GM18873 (cell line): ENCODE measurements around the gene KIF18B.

Experiments
- ATAC-seq: cut with Tn5 transposase; IDR thresholded peaks from one replicate; pipeline ENCODE4 v1.9.1; 2021; ENCODE audit warnings: mild to moderate bottlenecking, moderate library complexity, moderate number of reproducible peaks; ENCODE audit not compliant: unreplicated experiment, low FRiP score

Gene KIF18B

DNA sequence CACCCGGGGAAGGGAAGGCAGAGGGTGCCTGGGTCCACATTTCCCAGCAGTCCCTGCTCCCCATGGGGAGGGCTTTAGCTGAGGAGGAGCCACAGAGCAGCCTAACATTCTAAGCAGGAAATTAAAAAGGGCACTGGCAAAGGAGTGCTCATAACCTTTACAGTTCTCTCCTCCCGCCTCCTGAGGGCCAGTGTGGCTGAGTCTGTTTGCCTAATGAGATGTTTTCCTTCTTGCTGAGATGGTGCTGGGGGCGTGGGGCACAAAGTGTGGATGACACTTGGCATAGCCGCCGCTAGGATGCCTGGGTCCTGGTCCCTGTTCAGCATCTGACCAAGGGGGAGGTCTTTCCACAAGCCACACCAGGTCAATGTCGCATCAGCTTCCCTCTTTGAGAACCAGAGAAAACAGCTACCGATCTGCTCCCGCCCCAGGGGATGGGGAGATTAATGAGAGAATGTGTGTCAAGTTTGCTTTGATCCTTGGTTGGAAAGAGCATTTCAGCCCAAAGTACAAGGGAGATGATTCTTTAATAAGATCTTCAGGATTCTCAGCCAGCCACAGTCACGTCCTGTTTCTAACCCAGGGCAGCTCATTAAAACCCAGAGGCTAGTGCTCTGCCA, 5.8 kb downstream of the KIF18B start:
- no peak for ATAC-seq

DNA sequence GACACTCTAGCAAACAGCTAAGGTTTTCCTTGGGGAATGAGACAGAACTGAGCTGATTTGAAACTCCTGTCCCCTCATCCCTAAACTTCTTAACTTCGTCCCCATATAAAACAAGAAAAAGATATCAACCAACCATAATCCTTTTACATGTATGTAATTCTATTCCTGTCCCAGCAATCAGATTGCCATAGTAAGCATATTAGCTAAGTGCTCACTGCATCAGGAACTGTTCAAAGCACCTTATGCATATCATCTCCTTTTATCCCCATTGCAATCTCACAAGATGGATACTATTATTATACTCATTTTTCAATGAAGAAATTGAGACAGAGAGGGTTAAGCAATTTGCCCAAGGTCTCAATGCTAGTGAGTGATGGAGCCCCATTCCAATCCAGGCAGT, 6.8 kb downstream of the KIF18B start:
- no peak for ATAC-seq

DNA sequence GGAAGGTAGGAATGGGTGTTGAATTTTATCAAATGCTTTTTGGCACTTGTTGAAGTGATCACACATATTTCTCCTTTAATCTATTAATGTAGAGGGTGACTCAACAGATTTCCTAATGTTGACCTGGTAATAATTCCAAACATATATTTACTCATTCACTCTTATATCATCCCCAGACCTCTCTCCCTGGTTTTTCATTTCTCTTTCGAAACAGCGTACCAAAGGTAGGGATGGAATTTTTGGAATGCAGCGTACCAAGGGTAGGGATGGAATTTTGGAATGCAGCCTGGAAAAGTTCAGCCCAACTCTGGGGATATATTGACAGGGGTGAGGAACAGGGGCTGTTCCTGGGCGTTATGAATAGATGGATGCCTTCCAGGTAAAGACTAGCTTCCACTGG, 7.3 kb downstream of the KIF18B start:
- no peak for ATAC-seq

DNA sequence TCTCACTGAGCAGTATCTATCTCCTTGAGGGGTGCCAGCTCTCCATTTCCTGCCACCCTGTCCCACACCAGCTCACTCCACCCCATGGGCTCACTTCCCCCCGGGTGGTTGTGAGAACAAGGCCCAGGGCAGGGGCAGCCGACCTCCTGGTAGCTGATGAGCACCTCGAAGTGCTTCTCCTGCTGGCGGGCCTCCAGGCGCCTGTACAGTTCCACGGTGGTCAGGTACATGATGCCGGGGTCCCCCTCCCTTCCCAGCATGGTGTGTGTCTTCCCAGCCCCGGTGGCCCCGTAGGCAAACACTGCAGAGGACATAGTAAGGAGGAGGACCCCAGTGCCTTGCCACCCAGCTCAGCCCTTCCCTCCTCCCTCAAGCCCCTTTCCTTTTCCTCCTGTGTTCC, 12.5 kb downstream of the KIF18B start:
- no peak for ATAC-seq

- no peak for ATAC-seq
Measured at GRCh38 chr17:44934745-44935105, 12.8 kb downstream of the KIF18B start.

GRCh38 chr17:44933824-44934744, 13.5 kb downstream of the KIF18B start:
- ATAC-seq = no peak

DNA sequence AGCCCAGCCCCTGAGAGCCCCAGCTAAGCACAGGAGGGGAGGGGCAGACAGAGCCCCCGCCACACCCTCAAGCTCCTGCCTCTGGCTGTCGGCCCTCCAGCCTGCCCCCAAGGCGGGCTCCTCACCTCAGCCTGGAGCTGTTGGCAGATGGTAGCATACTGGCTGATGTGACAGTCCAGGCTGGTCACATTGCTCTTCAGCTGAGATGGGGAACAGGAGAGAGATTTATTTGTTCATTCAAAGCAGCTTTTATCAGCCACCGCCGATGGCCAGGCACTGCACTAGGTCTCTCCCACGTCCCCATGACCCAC, 14.8 kb downstream of the KIF18B start:
- no peak for ATAC-seq

DNA sequence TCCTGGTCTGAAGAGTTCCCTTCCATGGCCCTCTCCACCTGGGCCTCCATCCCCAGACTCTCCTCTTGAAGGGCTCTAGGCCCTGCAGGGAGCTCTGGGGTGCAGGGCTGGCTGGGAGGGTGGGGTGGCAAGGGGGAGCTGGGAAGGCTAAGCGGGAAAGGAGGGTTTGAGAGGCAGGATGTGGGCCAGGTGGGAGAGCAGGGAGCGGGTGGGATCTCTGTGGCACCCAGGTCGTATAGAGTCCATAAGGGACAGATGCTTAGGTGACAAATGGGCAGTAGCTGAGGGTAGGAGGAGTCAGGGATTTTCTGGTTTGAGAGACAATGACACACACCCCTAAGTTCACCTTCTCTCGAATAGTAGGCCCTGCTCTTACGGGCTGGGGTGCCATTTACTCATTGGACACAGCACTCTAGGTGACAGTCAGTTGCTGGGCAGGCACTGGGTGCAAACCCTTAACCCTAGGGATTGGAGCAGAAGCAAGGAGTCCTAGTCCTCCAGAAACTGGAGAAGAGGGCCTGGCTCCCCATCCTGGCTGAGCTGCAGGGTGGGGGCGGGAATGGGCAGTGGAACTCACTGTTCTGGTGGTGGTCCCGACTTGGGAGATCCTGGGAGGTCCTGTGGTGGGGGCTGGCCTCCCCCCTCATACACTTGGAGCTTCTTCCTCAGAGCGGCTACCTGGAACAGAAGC, 15.3 kb downstream of the KIF18B start:
- no peak for ATAC-seq

DNA sequence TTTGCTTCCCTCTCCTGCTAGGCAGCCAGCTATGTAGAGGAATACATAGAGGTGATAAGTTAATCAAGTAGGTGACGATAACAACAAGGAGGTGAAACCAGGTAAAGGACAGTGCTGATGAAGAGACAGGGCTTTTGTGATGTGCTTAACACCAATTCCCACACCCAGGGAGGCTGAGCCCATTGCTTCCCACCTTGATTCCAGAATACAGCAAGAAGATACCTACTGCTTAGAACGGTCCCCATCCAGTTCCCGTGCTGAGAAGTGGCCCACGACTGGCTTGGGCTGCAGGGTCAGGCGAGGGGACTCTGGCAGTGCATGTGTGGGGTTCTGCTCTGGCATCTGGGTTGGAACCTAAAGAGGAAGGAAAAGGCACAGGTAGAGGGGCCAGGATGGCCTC, 16.2 kb downstream of the KIF18B start:
- ATAC-seq = no peak

- ATAC-seq = no peak
Measured at GRCh38 chr17:44930667-44931066, 16.9 kb downstream of the KIF18B start.

DNA sequence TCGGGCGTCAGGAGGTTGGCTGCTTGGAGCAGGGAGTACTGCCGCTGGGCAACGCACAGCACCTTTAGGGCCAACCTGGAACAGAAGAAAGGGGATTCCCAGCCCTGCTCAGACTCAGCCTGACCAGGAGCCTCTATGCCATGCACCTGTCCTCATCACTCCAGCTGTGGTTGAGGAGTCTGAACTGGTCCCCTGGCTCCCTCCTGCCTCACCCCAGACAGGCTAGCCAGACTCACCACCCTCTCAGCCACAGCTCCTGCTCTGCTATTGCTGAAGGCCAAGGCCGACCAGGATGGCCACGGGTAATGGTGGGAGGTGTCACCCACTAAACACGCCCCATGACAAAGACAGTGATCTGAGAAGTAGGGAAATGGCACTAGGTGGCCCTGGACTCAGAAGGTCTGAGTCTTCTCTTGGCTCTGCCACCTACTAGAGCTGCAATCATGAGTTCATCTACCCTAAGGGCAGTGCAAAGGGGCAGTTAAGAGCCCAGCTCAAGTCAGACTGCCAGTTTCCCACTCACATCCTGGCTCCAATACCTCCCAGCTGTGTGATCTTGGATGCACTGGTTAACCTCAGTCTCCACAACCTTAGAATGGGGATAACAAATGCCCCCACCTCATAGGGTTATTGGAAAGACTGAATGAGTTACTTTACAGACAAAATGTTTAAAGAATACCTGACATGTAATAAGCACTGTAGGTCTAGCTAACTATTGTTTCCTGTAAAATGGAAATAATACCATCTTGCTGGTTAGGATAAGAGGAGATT, 18.4 kb downstream of the KIF18B start:
- ATAC-seq = no peak

- ATAC-seq = no peak
Measured at GRCh38 chr17:44928136-44928535, 19.4 kb downstream of the KIF18B start.

- no peak for ATAC-seq
Measured at GRCh38 chr17:44927696-44928095, 19.9 kb downstream of the KIF18B start.

DNA sequence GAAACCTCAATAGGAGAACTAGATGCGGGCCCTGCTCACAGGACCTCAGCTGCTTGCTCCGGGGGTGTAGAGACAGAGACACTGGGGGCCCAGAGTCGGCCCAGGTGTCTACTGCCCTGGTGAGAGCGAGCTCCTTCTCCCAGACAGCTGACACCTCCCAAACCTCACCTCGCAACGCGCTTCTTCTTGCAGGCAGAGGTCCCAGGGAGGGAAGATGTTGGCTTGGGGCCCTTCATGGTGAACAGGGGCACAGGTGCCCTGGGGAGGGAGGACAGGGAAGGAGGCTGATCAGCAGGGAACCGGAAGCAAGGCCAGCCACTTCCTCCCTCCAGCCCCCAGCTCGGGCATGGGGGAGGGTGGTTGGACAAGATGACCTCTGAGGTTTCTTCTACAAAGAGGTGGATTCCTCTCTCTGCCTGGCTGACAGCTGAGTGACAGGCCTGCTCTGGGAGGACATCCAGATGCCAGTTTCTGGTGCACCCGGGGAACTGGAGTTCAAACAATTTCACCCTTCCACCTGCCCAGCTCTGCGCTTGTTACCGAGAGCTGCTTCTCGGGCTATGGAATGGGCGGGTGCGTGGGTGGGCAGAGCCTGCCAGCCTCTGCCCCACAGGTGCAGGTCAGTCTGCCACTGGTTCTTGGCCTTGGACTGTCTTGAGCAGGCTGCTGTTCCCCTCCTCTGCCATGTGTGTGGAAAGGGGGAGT, 20.6 kb downstream of the KIF18B start:
- ATAC-seq = no peak

DNA sequence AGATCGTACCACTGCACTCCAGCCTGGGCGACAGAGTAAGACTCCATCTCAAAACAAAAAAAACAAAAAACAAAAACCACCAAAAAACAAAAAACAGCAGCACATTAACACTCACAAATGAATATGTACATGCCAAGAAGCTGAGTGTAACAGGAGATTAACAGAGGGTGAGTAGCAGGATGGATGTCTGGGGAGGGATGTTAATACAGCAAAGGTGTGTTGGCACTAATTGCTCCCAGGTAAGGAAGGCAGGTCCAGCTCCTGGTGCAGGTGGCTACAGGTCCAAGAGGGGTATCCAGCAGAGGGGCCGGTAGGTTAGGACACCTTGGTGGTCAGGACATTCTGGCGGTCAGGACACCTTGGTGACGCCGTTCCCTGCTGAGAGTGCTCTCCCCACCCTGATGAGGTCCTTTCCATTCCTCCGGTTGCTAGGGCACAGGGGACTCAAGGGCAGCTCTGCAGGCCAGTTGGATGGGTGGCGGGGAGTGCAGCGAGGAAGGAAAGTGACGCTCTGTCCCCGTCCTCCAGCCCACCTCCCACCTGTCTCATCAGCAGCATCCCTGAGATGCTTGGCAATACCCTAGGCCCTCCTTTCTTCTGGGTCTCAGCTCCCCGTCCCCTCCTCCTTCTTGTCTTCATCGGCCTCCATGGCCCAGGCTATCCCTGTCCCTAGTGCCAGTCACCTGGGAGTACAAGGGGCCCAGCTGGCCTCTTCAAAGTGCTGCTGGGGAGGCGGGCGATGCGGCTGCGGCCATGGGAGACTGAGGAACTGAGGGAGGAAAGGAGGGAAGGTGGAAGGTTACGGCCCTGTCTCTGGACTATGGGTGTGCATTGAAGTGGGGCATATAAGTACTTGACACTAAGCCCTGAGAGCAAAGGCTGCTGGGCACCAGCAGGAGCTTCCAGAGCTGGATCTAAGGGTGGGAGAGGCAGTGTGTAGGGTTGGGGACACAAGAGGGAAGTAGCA, 21.6 kb downstream of the KIF18B start:
- ATAC-seq = no peak

DNA sequence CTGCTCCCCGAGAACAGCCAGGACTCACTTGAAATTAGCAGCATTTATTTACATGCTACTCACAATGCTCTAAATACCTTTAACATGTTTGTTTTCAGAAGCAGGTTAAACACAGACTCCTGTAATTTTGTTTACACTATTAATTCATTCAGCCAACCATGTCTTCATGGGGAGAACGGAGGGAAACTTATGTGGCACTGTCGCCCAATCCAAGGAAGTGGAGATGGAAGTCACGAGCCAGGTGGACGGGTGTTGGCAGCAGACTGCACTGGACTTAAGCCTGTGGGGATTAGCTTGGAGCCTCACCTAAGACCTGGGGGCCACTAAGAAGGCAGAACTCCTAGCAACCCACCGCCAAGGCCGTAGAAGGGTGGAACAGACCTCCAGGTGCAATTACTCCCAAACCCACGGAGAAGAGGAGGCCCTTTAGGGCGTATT, 23.4 kb downstream of the KIF18B start:
- no peak for ATAC-seq

- ATAC-seq = no peak
Measured at GRCh38 chr17:44922746-44923470, 24.7 kb downstream of the KIF18B start.

DNA sequence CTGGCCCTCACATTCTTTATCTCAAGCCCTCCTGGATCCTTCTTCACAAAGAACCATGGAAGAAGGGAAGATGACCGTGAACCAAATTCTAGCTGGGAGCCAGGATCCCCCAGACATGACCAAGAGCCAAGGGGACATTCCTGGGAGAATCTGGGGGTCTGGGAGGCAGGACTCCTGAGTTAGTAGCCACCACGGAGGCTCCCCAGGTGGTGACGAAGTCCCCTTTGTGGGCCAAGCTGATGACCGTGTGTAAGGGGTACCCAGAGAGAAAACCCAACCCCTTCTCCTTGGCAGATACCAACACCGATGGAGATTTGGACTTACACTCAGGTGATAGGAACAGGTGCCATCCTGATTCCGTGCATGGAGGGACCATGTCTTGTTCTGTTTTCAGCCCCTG, 25.4 kb downstream of the KIF18B start:
- ATAC-seq = no peak
